Measurements from ENCODE around the gene KIF1B.

DNA sequence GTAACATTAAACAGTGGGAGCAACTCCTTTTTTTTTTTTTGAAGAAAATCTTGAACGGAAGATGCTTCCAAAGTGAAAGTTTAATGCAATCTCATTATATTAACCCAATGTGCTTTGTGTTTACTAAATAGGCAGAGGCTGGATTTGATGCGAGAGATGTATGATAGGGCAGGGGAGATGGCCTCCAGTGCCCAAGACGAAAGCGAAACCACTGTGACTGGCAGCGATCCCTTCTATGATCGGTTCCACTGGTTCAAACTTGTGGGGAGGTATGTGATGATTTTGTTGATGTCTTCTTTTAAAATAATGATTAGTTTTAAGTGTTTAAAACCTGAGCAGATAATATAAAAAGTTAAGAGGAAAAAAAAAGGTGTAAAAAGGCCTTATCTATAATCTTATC, 114.3 kb downstream of the KIF1B start:
- TF ChIP-seq, protein P1, sequence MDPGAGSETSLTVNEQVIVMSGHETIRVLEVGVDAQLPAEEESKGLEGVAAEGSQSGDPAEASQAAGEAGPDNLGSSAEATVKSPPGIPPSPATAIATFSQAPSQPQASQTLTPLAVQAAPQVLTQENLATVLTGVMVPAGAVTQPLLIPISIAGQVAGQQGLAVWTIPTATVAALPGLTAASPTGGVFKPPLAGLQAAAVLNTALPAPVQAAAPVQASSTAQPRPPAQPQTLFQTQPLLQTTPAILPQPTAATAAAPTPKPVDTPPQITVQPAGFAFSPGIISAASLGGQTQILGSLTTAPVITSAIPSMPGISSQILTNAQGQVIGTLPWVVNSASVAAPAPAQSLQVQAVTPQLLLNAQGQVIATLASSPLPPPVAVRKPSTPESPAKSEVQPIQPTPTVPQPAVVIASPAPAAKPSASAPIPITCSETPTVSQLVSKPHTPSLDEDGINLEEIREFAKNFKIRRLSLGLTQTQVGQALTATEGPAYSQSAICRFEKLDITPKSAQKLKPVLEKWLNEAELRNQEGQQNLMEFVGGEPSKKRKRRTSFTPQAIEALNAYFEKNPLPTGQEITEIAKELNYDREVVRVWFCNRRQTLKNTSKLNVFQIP (CRISPR knock-in tag; IDR thresholded peaks at IDR 0.05; ENCODE audit: borderline replicate concordance, low read depth), result no peak
- no peak for TF ChIP-seq BACH2 (CRISPR knock-in tag; IDR thresholded peaks at IDR 0.05; ENCODE audit: borderline replicate concordance)
- TF ChIP-seq ZC3H10 (CRISPR knock-in tag; IDR thresholded peaks at IDR 0.05), result no peak
- no peak for TF ChIP-seq CSDC2 (CRISPR knock-in tag; IDR thresholded peaks at IDR 0.05)
- TF ChIP-seq ISL1 (CRISPR knock-in tag; IDR thresholded peaks at IDR 0.05), result no peak
- TF ChIP-seq, protein P2, sequence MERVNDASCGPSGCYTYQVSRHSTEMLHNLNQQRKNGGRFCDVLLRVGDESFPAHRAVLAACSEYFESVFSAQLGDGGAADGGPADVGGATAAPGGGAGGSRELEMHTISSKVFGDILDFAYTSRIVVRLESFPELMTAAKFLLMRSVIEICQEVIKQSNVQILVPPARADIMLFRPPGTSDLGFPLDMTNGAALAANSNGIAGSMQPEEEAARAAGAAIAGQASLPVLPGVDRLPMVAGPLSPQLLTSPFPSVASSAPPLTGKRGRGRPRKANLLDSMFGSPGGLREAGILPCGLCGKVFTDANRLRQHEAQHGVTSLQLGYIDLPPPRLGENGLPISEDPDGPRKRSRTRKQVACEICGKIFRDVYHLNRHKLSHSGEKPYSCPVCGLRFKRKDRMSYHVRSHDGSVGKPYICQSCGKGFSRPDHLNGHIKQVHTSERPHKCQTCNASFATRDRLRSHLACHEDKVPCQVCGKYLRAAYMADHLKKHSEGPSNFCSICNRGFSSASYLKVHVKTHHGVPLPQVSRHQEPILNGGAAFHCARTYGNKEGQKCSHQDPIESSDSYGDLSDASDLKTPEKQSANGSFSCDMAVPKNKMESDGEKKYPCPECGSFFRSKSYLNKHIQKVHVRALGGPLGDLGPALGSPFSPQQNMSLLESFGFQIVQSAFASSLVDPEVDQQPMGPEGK (CRISPR knock-in tag; IDR thresholded peaks at IDR 0.05; ENCODE audit: borderline replicate concordance), result no peak
- TF ChIP-seq ZFP3 (CRISPR knock-in tag; IDR thresholded peaks at IDR 0.05), result no peak
- TF ChIP-seq RARB (CRISPR knock-in tag; IDR thresholded peaks at IDR 0.05), result no peak

Measured in SK-N-SH treated with all-trans-retinoic acid at 6 μM for 48 hours (cell line).